ENCODE measurements around the gene DPY30.
"Not testable (repeated sequence)": the region's sequence is repeated elsewhere in the genome, so short reads cannot be mapped to it uniquely, and the experiment has no call there.

Gene DPY30

GRCh38 chr2:32012872-32013271 lies 26.7 kb downstream of the DPY30 start:
- DNase-seq (ENCODE audit: low read depth, low spot score): no peak
- no peak for TF ChIP-seq CTCF (IDR thresholded peaks at IDR 0.05; ENCODE audit: low read depth, low read length)
- no peak overlapping the region for H3K4me3 ChIP-seq (ENCODE audit: low read depth, low read length)
- in situ Hi-C loops (cut with HindIII; ENCODE audit: low sequenced_read_pairs): no loop called here

DNA sequence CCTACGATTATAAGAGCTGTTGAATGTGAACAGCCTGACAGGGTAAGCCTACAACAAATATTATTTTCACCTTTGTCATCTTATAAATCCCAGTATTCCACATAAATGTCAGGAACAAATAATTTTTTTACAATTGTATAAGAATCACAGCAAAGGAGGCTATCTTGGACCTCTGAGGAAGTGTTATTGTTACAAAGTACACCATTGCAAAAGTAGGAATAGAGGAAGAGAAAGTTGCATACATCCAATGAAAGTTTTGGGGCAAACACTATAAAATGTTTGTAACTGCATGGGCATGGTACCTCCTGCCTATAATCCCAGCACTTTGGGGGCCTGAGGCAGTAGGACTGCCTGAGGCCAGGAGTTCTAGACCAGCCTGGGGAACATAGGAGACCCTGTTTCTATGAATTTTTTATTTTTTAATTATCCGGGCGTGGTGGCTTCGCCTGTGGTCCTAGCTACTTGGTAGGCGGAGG lies 28.1 kb downstream of the DPY30 start:
- DNase-seq (ENCODE audit: low read depth, low spot score): no peak
- TF ChIP-seq CTCF (IDR thresholded peaks at IDR 0.05; ENCODE audit: low read depth, low read length): no peak
- in situ Hi-C loops (cut with HindIII; ENCODE audit: low sequenced_read_pairs): no loop called here
- H3K4me3 ChIP-seq (ENCODE audit: low read depth, low read length): peak overlapping the region; percentile 58

- no peak for TF ChIP-seq CTCF (IDR thresholded peaks at IDR 0.05; ENCODE audit: low read depth, low read length)
- in situ Hi-C loops (cut with HindIII; ENCODE audit: low sequenced_read_pairs): no loop called here
- peak within 1 kb of the TSS; percentile 58 for H3K4me3 ChIP-seq (ENCODE audit: low read depth, low read length)
- DNase-seq (ENCODE audit: low read depth, low spot score): peak; percentile 96
Observed at GRCh38 chr2:32010670-32011484, 28.7 kb downstream of the DPY30 start, which contains the start of gene MEMO1. Gene MEMO1, minus strand, starts transcription at chr2:32011008. Its CDS starts 761 bp downstream, at chr2:32010247.

DNA sequence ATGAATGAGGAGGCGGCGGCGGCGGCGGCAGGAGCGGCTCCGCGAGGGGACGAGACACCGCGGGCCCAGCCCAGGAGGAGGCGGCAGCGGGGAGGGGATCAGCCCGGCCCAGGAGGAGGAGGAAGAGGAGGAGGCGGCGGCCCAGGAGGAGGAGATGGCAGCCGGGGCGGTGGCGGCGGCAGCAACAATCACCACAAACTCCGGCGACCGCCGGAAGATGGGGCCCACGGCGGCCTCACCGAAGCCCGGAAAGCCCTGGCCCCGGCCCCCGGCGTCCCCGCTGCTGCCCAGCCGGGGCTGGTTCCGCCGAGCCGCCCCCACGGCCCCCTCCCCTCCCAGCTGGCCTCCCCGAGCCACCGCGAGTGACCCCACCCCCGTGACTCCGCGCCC lies 29.3 kb downstream of the DPY30 start:
- peak overlapping the region; percentile 58 for H3K4me3 ChIP-seq (ENCODE audit: low read depth, low read length)
- in situ Hi-C loops (cut with HindIII; ENCODE audit: low sequenced_read_pairs): not testable (repeated sequence)
- DNase-seq (ENCODE audit: low read depth, low spot score): peak; percentile 44

GRCh38 chr2:32009516-32010256 lies 29.9 kb downstream of the DPY30 start:
- DNase-seq (ENCODE audit: low read depth, low spot score): no peak
- peak overlapping the region; percentile 58 for H3K4me3 ChIP-seq (ENCODE audit: low read depth, low read length)
- in situ Hi-C loops (cut with HindIII; ENCODE audit: low sequenced_read_pairs): no loop called here
- no peak for TF ChIP-seq CTCF (IDR thresholded peaks at IDR 0.05; ENCODE audit: low read depth, low read length)

- DNase-seq (ENCODE audit: low read depth, low spot score): peak; percentile 46
- in situ Hi-C loops (cut with HindIII; ENCODE audit: low sequenced_read_pairs): no loop called here
- TF ChIP-seq CTCF (IDR thresholded peaks at IDR 0.05; ENCODE audit: low read depth, low read length): no peak
- peak overlapping the region; percentile 58 for H3K4me3 ChIP-seq (ENCODE audit: low read depth, low read length)
Observed at GRCh38 chr2:32008805-32009515, 30.6 kb downstream of the DPY30 start.
